GM23338 (cell line): ENCODE data around the gene SLX4. TPM values are rescaled to one million over a fixed set of nuclear protein-coding genes. Genes with fewer than 3 reads are reported as not detected.

Source experiments
- ATAC-seq: fragments of 200-7000 bp; cut with Tn5 transposase; 3 replicates; pipeline ENCODE4 v1.9.1; 2020
- DNase-seq: peaks from one replicate; pipeline ENCODE4 v3.0.0-alpha.2; 2015; ENCODE audit warnings: low spot score
- H2AFZ ChIP-seq: fragments of 200-600 bp; sonication (generic); 2 replicates; pipeline ENCODE4 v1.8.0; 2016; ENCODE audit warnings: antibody characterized with exemption, mild to moderate bottlenecking, moderate library complexity
- H3F3A ChIP-seq: fragments of 200-600 bp; sonication (generic); replicated peaks from 2 replicates; pipeline ENCODE4 v1.8.0; 2017; ENCODE audit warnings: antibody characterized with exemption, mixed run types, low read depth
- H3K27ac ChIP-seq: fragments of 200-600 bp; sonication (generic); 2 replicates; pipeline ENCODE4 v1.6.1; 2016; ENCODE audit warnings: low read depth
- H3K27me3 ChIP-seq: fragments of 200-600 bp; sonication (generic); 2 replicates; pipeline ENCODE4 v1.8.0; 2016; ENCODE audit warnings: mild to moderate bottlenecking, mixed run types, moderate library complexity; ENCODE audit not compliant: insufficient read depth
- H3K36me3 ChIP-seq: fragments of 200-600 bp; sonication (generic); 2 replicates; pipeline ENCODE4 v1.8.0; 2016; ENCODE audit warnings: mild to moderate bottlenecking; ENCODE audit not compliant: insufficient read depth
- H3K4me1 ChIP-seq: fragments of 200-600 bp; sonication (generic); 2 replicates; pipeline ENCODE4 v1.8.0; 2016; ENCODE audit warnings: mild to moderate bottlenecking, moderate library complexity; ENCODE audit not compliant: insufficient read depth
- H3K4me2 ChIP-seq: fragments of 200-600 bp; sonication (generic); 2 replicates; pipeline ENCODE4 v1.7.1; 2017; ENCODE audit warnings: mixed run types
- H3K4me3 ChIP-seq: fragments of 200-600 bp; sonication (generic); 2 replicates; pipeline ENCODE4 v1.6.1; 2016; ENCODE audit warnings: mixed run types
- H3K79me2 ChIP-seq: fragments of 200-600 bp; sonication (generic); replicated peaks from 2 replicates; pipeline ENCODE4 v1.8.0; 2017; ENCODE audit warnings: mild to moderate bottlenecking; ENCODE audit not compliant: insufficient read depth
- H3K9me2 ChIP-seq: fragments of 200-600 bp; sonication (generic); 2 replicates; pipeline ENCODE4 v1.8.0; 2017; ENCODE audit not compliant: insufficient read depth
- H4K20me1 ChIP-seq: fragments of 200-600 bp; sonication (generic); replicated peaks from 2 replicates; pipeline ENCODE4 v1.8.0; 2017; ENCODE audit warnings: mild to moderate bottlenecking; ENCODE audit not compliant: insufficient read depth
- H3K27ac Mint-ChIP-seq: 2 replicates; pipeline ENCODE4 v1.8.0; 2020; ENCODE audit warnings: inconsistent platforms, mild to moderate bottlenecking, moderate library complexity, mixed read lengths
- H3K27me3 Mint-ChIP-seq: 3 replicates; pipeline ENCODE4 v1.8.0; 2022; ENCODE audit warnings: low read depth, mild to moderate bottlenecking, moderate library complexity, mixed read lengths, inconsistent platforms; ENCODE audit not compliant: insufficient read depth, poor library complexity
- H3K36me3 Mint-ChIP-seq: 3 replicates; pipeline ENCODE4 v1.8.0; 2021; ENCODE audit warnings: low read depth, mild to moderate bottlenecking, inconsistent platforms, moderate library complexity, mixed read lengths
- H3K4me1 Mint-ChIP-seq: 3 replicates; pipeline ENCODE4 v1.8.0; 2020; ENCODE audit warnings: mild to moderate bottlenecking, inconsistent platforms, mixed read lengths
- H3K4me3 Mint-ChIP-seq: 3 replicates; pipeline ENCODE4 v1.8.0; 2021; ENCODE audit warnings: moderate library complexity, mild to moderate bottlenecking, inconsistent platforms, mixed read lengths
- H3K9me3 Mint-ChIP-seq: 3 replicates; pipeline ENCODE4 v1.8.0; 2020; ENCODE audit warnings: moderate library complexity, mild to moderate bottlenecking, inconsistent platforms, mixed read lengths
- CREB1 ChIP-seq: fragments of 250-450 bp; sonication (Bioruptor Pico); IDR thresholded peaks from 2 replicates; pipeline ENCODE4 v1.5.0; 2020; ENCODE audit warnings: low read depth, mild to moderate bottlenecking, moderate library complexity
- EZH2 ChIP-seq: fragments of 200-600 bp; sonication (generic); IDR thresholded peaks from one replicate; pipeline ENCODE4 v1.8.0; 2017; ENCODE audit warnings: antibody characterized with exemption, mild to moderate bottlenecking, low read depth; ENCODE audit not compliant: unreplicated experiment
- EZH2phosphoT487 ChIP-seq: fragments of 200-600 bp; sonication (generic); IDR thresholded peaks from one replicate; pipeline ENCODE4 v1.8.1; 2018; ENCODE audit warnings: antibody characterized with exemption; ENCODE audit not compliant: unreplicated experiment
- JUNB ChIP-seq: IDR thresholded peaks from one replicate; pipeline ENCODE4 v1.6.1; 2016; ENCODE audit warnings: antibody characterized with exemption; ENCODE audit not compliant: unreplicated experiment
- NANOG ChIP-seq: IDR thresholded peaks from 2 replicates; pipeline ENCODE4 v1.6.1; 2016; ENCODE audit warnings: antibody characterized with exemption, borderline replicate concordance
- POLR2AphosphoS5 ChIP-seq: IDR thresholded peaks from 2 replicates; pipeline ENCODE4 v1.6.1; 2016; ENCODE audit warnings: antibody characterized with exemption, low read depth
- REST ChIP-seq: IDR thresholded peaks from one replicate; pipeline ENCODE4 v1.6.1; 2018; ENCODE audit warnings: antibody characterized with exemption; ENCODE audit not compliant: unreplicated experiment
- STAT1 ChIP-seq: IDR thresholded peaks from one replicate; pipeline ENCODE4 v1.6.1; 2016; ENCODE audit warnings: antibody characterized with exemption; ENCODE audit not compliant: unreplicated experiment
- ZNF114 ChIP-seq: fragments of 250-450 bp; sonication (Bioruptor Pico); IDR thresholded peaks from 2 replicates; pipeline ENCODE4 v1.5.0; 2020; ENCODE audit warnings: mild to moderate bottlenecking, moderate library complexity
- ZNF331 ChIP-seq: fragments of 250-450 bp; sonication (Bioruptor Pico); IDR thresholded peaks from 2 replicates; pipeline ENCODE4 v1.5.0; 2020; ENCODE audit warnings: low read depth, mild to moderate bottlenecking, moderate library complexity
- ZNF462 ChIP-seq: fragments of 250-450 bp; sonication (Bioruptor Pico); IDR thresholded peaks from 2 replicates; pipeline ENCODE4 v1.5.0; 2020; ENCODE audit warnings: mild to moderate bottlenecking, moderate library complexity
- polyA plus RNA-seq: library from polyadenylated mRNA; unstranded; fragments of >200 nt; fragmentation: Nextera tagmentation; extraction: Ambion mirVana; gene quantifications from 2 replicates; pipeline ENCODE4 v1.2.1, GENCODE V29; 2016
- total RNA-seq: library from RNA; depleted of rRNA; stranded (reverse); fragments of >200 nt; shearing (Covaris generic); gene quantifications from 2 replicates; pipeline ENCODE4 v1.2.3, GENCODE V29; 2014
- TF ChIP-seq, protein P1 (sequence below): IDR thresholded peaks from 2 replicates; pipeline ENCODE4 v1.6.1; 2016; ENCODE audit warnings: antibody characterized with exemption
- TF ChIP-seq, protein P2 (sequence below), 2 experiments: fragments of 200-600 bp in 1 of 2; sonication (generic) in 1 of 2; conservative IDR thresholded peaks; 2 replicates each; pipeline versions ENCODE4 v1.5.1 to v1.6.1; 2016 to 2017; ENCODE audit warnings: antibody characterized with exemption in 2 of 2, low read depth in 2 of 2, mild to moderate bottlenecking in 2 of 2, moderate library complexity in 1 of 2

Gene SLX4
- total and polyA plus RNA-seq, 2 experiments from 2014 or later = 3.0 to 15.2 TPM

GRCh38 chr16:3645504-3646347 is 34.3 kb upstream of the SLX4 start:
- H3K27ac ChIP-seq = peak overlapping the region; percentile 81
- Mint-ChIP-seq H3K36me3 (peaks cover 12% of the 10 kb centered on the region; the same call in 1 of the 3 replicates), H3K4me1 (peaks cover 28% of the 10 kb centered on the region)

More at GRCh38 chr16:3645504-3646347, 34.3 kb upstream of the SLX4 start:
- Histone ChIP-seq H3K79me2 (no peaks in the 10 kb centered on the region), H3F3A (0 out of 2 replicates have a peak, but pooled peaks cover 11% of the 10 kb centered on the region), H3K9me2 (no peaks in the 10 kb centered on the region), H3K36me3 (no peaks in the 10 kb centered on the region), H3K4me3 (no peak overlapping the region), H2AFZ (no peak overlapping the region), H4K20me1 (no peaks in the 10 kb centered on the region), H3K4me1 (peaks cover 14% of the 10 kb centered on the region), H3K4me2 (peak overlapping the region; percentile 58; the same call in 1 of the 2 replicates), H3K27me3 (no peaks in the 10 kb centered on the region)
- Mint-ChIP-seq H3K4me3 (peak overlapping the region; percentile 46), H3K9me3 (0 out of 3 replicates have a peak, but pooled peaks cover 3% of the 10 kb centered on the region), H3K27me3 (peaks cover 28% of the 10 kb centered on the region), H3K27ac (peak overlapping the region; percentile 97)
- peak; percentile 83 for DNase-seq
- ATAC-seq = peak; percentile 88
- TF ChIP-seq ZNF331 (CRISPR knock-in tag) (no peak), JUNB (no peak), REST (no peak), EZH2phosphoT487 (no peak), STAT1 (no peak), ZNF462 (no peak), NANOG (no peak), POLR2AphosphoS5 (no peak), CREB1 (CRISPR knock-in tag) (no peak), EZH2 (no peak), ZNF114 (no peak)
- TF ChIP-seq, protein P1, sequence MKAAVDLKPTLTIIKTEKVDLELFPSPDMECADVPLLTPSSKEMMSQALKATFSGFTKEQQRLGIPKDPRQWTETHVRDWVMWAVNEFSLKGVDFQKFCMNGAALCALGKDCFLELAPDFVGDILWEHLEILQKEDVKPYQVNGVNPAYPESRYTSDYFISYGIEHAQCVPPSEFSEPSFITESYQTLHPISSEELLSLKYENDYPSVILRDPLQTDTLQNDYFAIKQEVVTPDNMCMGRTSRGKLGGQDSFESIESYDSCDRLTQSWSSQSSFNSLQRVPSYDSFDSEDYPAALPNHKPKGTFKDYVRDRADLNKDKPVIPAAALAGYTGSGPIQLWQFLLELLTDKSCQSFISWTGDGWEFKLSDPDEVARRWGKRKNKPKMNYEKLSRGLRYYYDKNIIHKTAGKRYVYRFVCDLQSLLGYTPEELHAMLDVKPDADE = no peak
- TF ChIP-seq, protein P2, sequence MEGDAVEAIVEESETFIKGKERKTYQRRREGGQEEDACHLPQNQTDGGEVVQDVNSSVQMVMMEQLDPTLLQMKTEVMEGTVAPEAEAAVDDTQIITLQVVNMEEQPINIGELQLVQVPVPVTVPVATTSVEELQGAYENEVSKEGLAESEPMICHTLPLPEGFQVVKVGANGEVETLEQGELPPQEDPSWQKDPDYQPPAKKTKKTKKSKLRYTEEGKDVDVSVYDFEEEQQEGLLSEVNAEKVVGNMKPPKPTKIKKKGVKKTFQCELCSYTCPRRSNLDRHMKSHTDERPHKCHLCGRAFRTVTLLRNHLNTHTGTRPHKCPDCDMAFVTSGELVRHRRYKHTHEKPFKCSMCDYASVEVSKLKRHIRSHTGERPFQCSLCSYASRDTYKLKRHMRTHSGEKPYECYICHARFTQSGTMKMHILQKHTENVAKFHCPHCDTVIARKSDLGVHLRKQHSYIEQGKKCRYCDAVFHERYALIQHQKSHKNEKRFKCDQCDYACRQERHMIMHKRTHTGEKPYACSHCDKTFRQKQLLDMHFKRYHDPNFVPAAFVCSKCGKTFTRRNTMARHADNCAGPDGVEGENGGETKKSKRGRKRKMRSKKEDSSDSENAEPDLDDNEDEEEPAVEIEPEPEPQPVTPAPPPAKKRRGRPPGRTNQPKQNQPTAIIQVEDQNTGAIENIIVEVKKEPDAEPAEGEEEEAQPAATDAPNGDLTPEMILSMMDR (conservative IDR thresholded peaks at IDR 0.05; ENCODE audit: low read depth in 2 of 2) = no peak
